GM19240 (cell line): ENCODE data around the gene PSME2.
A peak's percentile ranks its signal among the peaks of the same experiment; 100 is the strongest.

Source experiments
- DNase-seq: peaks from one replicate; pipeline ENCODE4 v3.0.0; 2011; ENCODE audit warnings: low spot score; ENCODE audit not compliant: insufficient read length

The PSME2 gene

GRCh38 chr14:24135834-24136683 lies 10.4 kb downstream of the PSME2 start, which contains the start of gene PSME1:
TSS of gene PSME1 (plus strand) at chr14:24136194. CDS start at chr14:24136263, 69 bp downstream.
- DNase-seq: peak; percentile 86

GRCh38 chr14:24135584-24135833 lies 10.9 kb downstream of the PSME2 start:
- DNase-seq: no peak

GRCh38 chr14:24133735-24134134 lies 12.7 kb downstream of the PSME2 start:
- DNase-seq: no peak

GRCh38 chr14:24132976-24133375 lies 13.4 kb downstream of the PSME2 start:
- no peak for DNase-seq

GRCh38 chr14:24132061-24132685 lies 14.2 kb downstream of the PSME2 start:
- DNase-seq: no peak

GRCh38 chr14:24131549-24131966 lies 14.9 kb downstream of the PSME2 start:
- no peak for DNase-seq

- no peak for DNase-seq
These were observed 15.5 kb downstream of the PSME2 start for GRCh38 chr14:24130717-24131548.

- DNase-seq: no peak
These were observed 16.1 kb downstream of the PSME2 start, which contains the start of gene FITM1 for GRCh38 chr14:24130380-24130716. TSS of gene FITM1 (plus strand) at chr14:24130659. CDS start at chr14:24131564, 905 bp downstream.

- no peak for DNase-seq
These were observed 16.9 kb downstream of the PSME2 start for GRCh38 chr14:24129410-24129998.

- no peak for DNase-seq
These were observed 18.7 kb downstream of the PSME2 start for GRCh38 chr14:24127673-24128072.

- no peak for DNase-seq
These were observed 19.5 kb downstream of the PSME2 start for GRCh38 chr14:24126939-24127338.

GRCh38 chr14:24123424-24124417 lies 22.7 kb downstream of the PSME2 start:
- no peak for DNase-seq

- no peak for DNase-seq
These were observed 23.5 kb downstream of the PSME2 start for GRCh38 chr14:24122898-24123297.

GRCh38 chr14:24122416-24122815 lies 24.0 kb downstream of the PSME2 start:
- DNase-seq: no peak

- DNase-seq: no peak
These were observed 25.2 kb downstream of the PSME2 start for GRCh38 chr14:24121210-24121609.

GRCh38 chr14:24119691-24120090 lies 26.7 kb downstream of the PSME2 start:
- DNase-seq: no peak

GRCh38 chr14:24117179-24117578 lies 29.2 kb downstream of the PSME2 start:
- DNase-seq: no peak

- no peak for DNase-seq
These were observed 30.1 kb downstream of the PSME2 start for GRCh38 chr14:24116128-24116814.

GRCh38 chr14:24115422-24116127 lies 30.8 kb downstream of the PSME2 start:
- DNase-seq: no peak
